HL-60/S4 treated with phorbol 12-myristate 13-acetate at 8.2 ng/mL for 4 days and 3 days (cell line): Measurements from ENCODE around the gene UXS1.
"Not testable (repeated sequence)": the region's sequence is repeated elsewhere in the genome, so short reads cannot be mapped to it uniquely, and the experiment has no call there.

ENCODE experiments used
- in situ Hi-C: fragments of 300-500 bp; cut with MboI; formaldehyde crosslinking; loops from 2 replicates; pipeline ENCODE4 v1.15.0; 2022; ENCODE audit warnings: low sequenced_read_pairs

UXS1 gene

DNA sequence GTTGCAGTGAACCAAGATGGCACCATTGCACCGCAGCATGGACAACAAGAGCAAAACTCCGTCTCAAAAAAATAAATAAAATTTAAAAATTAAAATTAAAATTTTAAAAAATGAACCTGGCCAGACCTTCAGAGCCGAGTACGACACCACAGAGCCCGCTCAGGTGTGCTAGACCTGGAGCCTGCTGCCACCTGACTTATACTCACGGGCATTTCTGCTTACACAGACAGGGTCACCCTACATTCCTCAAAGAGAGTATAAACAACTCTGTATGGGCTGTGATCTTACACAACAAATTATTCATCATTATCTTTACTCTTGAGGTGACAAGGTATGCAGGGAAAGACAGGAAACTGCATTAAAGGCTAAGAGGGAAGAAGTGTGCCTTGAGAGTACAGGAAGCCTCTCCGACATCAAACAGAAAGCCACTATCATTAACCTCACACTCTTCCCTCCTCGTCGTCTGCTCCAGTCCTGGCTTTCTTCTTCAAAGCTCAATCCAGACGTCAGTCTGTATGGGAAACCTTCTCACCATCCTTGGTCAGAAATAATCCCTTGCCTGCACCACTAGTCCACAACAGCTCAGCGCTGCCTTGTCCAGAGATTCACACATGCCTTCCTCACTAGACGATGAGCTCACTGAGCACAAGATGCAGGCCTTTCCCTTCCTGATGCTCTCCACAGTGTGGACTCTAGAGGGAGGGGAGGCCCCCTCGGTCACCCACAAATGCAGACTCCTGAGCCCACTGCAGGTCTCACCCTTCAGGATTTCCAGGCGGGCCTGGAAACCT, 56.2 kb downstream of the UXS1 start:
- in situ Hi-C loops, result no loop called here

DNA sequence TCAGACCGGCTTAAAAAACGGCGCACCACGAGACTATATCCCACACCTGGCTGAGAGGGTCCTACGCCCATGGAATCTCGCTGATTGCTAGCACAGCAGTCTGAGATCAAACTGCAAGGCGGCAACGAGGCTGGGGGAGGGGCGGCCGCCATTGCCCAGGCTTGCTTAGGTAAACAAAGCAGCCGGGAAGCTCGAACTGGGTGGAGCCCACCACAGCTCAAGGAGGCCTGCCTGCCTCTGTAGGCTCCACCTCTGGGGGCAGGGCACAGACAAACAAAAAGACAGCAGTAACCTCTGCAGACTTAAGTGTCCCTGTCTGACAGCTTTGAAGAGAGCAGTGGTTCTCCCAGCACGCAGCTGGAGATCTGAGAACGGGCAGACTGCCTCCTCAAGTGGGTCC, 62.9 kb downstream of the UXS1 start:
- in situ Hi-C loops, result not testable (repeated sequence)

DNA sequence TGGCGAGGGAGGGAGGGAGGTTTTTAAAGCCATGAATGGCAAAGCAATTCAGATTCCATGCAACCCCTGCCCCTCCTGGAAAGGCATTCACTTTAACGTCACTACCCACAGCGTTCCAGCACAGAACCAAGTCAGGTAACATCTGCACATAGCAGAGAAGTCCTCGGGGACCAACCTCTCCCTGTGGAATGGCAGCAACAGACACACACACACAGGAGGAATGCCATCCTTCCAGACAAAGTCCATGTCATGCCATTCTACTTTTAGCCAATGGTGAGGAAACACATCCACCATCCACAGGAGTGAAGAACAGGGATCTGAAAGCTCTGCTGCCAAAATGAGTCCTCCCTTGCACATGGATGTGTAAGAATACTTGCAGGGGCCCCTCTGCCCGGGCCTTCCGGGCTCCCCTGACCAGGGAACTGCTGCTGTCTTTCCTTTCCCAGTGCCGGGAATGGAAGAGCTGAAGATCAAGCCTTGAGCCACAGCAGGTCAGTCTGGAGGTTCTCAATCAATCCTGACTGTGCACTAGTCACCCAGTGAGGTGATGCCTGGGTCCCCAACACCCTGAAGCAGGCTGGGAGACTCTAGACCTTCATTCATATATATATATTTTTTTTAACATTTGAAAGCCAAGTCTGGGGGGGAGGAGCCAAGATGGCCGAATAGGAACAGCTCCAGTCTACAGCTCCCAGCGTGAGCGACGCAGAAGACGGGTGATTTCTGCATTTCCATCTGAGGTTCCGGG, 63.7 kb downstream of the UXS1 start:
- in situ Hi-C loops, result no loop called here

DNA sequence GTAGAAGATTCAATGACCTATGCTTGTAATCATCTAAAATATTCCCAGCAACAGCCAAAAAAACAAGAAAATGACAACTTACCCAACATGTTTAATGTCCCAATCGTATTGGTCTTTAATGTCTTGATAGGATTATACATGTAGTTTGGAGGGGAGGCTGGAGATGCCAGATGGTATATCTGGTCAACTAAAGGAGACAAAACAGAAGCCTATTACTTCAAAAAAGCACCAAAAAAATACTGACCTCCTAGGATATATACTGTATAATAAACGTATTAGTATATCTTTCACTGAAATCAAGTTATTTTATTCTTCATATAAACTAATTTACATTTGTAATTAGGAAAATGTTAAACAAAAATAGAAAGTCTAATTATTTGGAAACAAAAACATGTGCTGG, 64.5 kb downstream of the UXS1 start:
- in situ Hi-C loops, result no loop called here

DNA sequence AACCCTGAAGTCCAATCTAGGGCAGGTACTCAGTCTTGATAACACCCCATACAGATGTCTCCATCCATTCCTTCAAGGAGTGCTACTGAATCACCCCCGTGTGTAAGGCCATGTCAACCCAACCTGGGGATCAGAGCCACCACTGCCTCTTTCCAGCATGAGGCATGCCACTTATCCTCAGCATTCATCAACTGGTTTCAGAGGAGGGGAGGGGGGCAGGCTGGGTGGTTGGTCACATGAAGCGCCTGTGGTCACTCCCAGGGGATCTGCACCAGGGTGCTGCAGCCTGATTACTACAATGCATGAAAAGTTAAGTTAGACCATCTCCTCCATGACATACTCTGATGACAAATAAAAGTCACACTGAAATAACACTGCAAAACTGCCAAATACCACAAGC, 65.0 kb downstream of the UXS1 start:
- in situ Hi-C loops, result no loop called here

DNA sequence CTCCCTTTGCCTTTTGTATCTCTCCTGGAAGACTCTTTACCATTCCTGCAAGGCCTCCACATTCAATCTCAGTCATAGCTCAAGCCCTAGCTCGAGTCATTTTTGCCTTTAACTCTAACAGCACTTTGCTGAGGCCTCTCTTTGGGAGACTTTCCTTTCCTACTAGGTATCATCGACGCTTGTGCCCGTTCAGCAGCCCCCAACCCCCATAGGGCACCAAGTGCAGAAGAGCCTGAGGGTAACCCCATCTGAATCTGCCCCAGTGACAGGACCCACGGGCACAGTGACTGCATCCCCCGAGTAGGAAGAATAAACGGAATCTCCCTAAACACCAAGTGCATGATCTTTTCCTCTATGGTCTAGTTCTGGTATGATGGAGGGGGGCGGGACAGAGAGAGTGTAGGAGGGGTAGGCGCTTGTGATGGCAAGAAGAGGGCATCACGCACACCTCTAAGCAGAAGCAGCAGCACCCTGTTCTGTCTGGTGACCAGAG, 66.3 kb downstream of the UXS1 start:
- in situ Hi-C loops, result no loop called here

DNA sequence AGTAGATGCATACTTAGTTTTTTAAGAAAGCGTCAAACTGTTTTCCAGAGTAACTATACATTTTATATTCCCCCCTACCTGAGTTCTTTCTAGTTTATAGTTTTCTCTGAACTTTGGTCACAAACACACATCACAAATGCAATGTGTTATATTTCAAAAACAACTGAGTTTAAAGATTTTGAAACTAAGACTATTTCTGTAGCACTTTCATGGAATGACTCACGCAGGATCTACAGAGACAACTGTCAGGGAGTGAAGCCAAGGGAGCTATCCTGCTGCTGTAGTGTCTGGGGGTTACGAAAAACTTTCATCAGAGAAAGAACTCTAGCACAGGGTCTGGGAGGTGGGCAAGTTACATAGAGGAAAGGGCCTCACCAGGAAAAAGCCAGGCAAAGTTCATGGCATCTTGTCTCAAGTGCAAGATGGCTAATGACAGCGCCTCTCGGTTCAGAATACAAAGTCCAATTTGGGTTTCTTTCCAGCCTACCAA, 66.8 kb downstream of the UXS1 start:
- in situ Hi-C loops, result no loop called here

DNA sequence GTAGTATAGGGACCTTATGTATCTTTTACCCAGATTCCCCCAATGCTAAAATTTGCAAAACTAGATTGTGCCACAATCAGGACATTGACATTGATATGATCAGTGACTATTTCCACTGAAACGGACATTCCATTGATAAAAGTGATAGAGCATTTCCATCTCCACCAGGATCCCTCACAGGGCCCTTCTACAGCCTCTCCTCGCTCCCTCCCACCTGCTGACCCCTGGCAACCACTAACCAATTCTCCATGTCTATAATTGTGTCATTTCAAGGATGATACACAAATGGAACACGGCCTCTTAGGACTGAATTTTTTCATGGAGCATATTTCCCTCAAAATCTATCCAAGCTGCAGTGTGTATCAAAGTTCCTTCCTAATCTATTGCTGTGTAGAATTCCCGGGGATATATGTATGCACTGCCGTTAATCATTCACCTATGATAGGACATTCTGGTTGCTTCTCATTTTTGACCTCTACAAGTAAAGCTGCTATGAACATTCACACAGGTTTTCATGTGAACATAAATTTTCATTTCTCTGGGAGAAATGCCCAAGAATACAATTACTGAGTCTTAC, 67.3 kb downstream of the UXS1 start:
- in situ Hi-C loops, result no loop called here

DNA sequence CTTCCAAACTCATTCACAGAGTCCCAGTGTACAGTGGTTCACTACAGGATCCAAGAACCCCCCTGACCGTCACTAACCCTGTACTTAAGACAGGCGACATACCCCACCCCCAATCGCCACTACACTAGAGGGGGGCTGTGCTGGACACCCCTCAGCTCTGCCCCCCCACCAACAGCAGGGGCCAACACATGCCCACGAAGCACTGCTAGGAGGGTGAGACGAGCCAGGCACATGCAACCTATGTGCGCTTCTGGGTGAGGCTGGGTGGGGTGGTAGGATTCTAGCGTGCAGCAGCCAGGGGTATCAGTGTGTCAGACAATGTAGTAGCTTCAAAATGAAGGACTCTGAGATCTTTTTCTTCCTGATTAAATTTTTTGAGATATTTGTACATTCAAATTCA, 67.8 kb downstream of the UXS1 start:
- in situ Hi-C loops, result no loop called here

DNA sequence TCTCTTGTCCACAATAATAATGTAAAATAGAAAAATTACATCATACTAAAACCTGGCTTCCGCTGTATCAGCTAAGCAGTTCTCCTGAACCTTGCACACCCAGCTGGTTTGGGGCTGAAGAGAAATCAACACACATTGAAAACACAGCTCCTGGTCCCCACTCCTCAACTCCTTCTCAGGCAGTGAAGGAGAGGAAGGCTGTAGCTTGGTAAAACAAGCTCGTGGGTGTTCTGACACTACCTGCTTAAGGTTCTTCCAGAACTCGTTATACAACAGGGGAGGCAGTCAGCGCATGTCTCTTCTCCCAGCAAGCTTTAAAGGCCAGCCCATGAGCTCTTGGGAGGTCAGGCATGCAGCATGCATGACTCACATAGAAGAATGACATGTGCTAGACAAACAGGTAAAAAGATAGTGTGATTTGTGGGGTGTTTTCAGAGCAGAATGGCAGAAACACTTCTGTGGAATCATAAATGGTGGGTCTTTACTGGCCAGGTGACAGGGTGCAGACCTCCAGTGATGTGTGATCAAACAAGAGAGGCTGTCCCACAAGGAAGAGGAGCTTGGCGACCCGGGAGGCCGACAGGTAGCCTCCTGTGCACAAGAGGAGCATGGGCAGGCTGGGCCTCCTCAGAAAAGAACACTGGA, 69.1 kb downstream of the UXS1 start:
- in situ Hi-C loops, result loop anchor here (25.0 kb wide), 1 partner anchor 412 kb away; no protein-coding TSS in a partner anchor

DNA sequence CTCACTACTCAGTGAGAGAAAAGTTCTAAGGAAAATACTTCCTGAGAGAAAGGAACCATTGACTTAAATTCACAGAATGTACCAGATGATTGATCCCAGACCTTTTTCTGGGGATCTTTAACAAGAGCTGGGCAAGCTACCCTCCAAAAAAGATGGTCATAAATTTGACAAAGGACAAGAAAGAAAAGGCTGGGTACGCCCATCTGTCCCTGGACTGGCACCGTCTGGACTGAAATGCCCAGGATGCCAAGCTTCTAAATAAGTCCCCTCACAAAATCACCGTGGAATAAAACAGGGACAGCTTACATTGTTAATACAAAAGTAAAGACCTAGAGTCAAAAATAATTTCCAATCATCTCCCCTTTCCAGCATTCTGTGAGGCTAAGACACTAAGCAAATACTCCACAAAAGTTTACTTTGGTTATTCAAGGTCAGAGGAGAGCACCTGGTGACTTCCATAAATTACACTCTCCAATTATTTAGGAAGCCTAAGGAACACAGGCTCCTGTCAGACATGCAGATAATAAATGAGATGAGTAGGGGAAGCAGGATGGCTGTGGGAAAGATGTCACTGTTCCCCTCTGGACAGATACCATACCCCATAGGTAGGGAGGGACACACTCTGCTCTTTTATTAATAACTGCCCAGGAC, 69.9 kb downstream of the UXS1 start:
- in situ Hi-C loops, result loop anchor here (25.0 kb wide), 1 partner anchor 413 kb away; no protein-coding TSS in a partner anchor

DNA sequence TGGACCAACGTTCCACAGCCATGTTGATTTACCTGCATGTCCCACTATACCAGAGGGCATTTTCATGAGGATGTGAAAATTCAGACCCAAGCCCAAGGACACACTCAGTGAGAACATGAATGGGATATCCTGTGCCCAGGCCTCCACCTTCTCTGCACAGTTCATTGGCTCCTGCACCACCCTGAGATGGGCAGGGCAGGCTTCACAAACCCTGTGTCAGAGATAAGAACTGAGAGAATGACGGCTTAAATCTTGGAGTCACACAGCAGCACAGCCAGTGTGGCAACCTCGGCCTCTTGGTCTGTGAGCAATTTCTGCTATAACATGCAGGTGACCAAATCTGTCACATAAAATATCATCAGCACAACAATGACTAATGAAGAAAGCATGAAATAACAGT, 71.9 kb downstream of the UXS1 start:
- in situ Hi-C loops, result loop anchor here (25.0 kb wide), 1 partner anchor 415 kb away; no protein-coding TSS in a partner anchor

DNA sequence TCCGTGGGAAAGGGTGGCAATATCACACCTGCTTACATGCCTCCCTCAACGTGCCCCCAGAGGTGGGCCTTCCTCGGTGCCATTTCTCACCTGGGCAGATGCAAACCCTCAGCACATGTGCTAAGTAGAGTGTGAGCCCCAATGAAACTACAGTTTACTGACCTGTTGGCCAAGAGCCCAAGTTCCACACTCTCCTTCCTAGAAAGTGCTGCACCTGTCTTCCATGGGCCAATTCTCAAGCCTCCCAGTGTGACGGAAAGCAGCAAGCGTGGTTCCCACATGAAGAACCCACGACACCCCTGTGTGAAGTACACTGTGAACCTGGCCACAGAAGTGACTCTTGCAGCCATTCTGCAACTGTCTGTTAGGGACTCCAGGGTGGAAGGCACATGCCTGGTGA, 73.7 kb downstream of the UXS1 start:
- in situ Hi-C loops, result loop anchor here (25.0 kb wide), 1 partner anchor 417 kb away; no protein-coding TSS in a partner anchor

DNA sequence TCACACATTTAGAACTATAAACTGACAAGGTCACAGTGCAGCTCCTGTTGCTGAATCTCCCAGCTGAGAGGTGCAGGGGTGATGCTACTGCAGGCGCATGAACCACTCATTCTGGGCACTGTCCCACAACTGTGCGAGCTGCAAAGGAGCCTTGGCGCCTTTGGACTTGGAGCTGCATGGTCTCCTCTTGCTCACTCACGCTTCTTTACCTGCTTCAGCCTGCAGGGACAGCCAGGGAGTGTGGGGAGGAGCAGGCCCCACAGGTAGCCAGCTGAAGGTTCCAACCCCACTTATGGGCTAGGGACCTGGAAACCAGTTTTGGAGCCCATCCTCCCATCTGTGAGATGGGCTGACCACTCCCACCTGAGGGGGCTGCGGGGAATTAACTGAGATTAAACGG, 75.0 kb downstream of the UXS1 start:
- in situ Hi-C loops, result loop anchor here (25.0 kb wide), 1 partner anchor 418 kb away; no protein-coding TSS in a partner anchor

DNA sequence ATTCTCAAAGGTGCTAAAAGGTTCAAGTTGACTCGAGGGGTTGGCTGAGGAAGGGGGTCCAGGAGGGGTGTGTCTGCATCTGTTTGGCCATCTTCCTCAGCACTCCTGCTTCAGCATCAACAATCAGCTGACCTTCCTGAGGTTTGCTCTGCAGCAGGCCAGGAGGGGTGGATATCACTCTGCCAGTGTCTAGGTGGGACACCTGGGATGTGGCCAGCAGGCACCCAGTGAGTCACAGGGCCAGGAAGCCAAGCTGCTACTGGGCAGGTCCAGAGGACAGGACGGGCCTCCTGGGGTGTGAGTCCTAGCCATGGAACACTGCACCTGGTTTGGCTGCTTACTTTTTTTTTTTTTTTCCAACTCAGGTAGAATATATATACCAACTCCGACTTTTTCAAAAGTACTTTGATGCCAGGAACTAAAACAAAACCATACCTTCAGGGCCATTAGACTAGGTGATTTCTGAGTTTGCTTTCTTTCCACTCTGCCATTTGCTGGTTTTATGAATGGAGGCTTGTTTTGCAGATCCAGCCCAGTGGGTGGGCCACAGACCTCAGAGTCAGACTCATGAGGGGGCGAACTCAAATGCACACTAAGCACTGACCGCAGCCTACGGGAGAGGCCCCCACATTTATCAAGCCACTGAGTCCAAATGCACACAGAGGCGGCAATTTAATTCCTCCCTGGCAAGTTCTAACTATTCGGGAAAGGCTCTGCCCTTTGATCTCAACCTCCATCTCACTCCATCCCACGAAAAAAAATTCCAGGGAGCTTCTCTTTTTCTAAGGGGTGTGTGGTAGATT, 76.0 kb downstream of the UXS1 start:
- in situ Hi-C loops, result loop anchor here (25.0 kb wide), 1 partner anchor 419 kb away; no protein-coding TSS in a partner anchor

DNA sequence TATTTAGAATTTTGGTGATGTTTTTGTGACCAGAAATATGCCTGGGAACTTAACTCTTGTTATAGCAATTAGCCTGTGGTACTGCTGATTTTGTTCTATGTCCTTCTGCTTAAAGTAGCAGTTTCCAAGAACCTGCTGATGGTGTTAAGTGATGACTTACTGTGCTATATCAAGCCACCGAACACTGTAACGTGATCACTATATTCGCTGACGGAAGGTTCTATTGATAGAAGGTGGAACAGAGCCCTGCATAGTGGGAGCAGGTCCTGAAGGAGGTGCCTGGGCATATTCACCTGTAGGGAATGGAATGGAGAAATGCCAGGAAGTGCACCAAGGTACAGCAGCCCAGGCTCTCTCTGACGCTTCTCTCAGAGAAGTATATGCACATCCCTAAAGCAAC, 76.8 kb downstream of the UXS1 start:
- in situ Hi-C loops, result loop anchor here (25.0 kb wide), 1 partner anchor 420 kb away; no protein-coding TSS in a partner anchor

DNA sequence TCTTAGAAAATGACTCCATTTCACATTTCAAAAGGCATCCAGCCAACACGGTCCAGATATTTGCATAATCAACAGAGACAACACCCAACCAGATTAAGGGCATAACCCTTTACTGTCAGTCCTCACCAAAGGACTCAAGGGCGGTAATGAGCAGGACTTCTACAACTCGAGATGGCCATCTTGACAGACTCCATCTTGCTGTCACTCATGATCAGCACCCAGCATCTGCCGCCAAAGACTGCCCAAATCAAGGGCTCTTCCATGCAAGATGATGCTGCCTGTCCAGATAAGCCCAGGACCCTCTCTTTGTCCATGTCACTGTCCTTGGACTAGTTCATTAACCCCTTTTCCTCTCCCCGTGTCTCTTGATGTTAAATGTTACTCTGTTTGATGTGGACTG, 77.9 kb downstream of the UXS1 start:
- in situ Hi-C loops, result loop anchor here (25.0 kb wide), 1 partner anchor 421 kb away; no protein-coding TSS in a partner anchor

DNA sequence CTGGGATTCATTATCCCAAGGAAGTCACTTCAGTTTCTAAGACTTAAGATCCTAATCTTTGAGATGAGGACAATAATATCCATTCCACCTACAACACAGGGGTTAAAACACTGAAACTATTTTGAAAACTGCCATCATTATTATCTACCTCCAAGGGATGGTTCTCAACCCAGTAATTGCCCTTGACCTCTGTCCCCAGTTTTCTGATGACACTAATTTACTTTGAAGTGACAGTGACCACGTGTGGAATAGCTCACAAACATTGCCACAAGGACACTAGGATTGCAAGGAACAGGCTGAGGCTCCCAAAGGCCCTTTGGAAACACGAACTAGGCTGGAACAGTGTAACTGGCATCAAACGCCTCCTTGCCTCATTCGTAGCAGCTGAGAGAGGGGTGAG, 78.4 kb downstream of the UXS1 start:
- in situ Hi-C loops, result loop anchor here (25.0 kb wide), 1 partner anchor 422 kb away; no protein-coding TSS in a partner anchor

DNA sequence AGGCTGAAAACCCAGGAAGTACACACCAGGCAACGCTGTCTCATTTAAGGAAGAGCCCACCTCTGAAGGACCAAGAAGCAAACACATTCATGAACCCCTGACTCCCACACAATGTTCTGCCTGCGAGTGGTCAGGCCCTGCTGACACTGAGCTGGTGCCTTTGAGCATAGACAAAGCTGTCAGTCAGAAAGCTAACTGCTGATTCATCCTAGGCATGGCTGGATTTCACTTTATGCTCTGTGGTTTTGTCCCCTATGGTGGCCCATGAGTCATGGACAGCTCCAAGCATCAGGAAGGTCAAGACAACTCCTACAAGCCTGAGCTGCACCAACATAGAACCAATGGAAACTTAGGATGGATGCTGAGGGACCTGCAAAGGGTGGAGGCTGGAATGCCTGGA, 78.9 kb downstream of the UXS1 start:
- in situ Hi-C loops, result loop anchor here (25.0 kb wide), 1 partner anchor 422 kb away; no protein-coding TSS in a partner anchor
